HepG2 (cell line): Measurements from ENCODE around the gene MYL6. TPM values are rescaled to one million over a fixed set of nuclear protein-coding genes. Genes with fewer than 3 reads are reported as not detected.

Experiments
- BCL3 ChIP-seq: sonication (generic); formaldehyde crosslinking; IDR thresholded peaks from 2 replicates; pipeline ENCODE4 v1.5.1; 2020; ENCODE audit warnings: mild to moderate bottlenecking, missing genetic modification reagents, moderate library complexity
- CTCF ChIP-seq: sonication (generic); formaldehyde crosslinking; IDR thresholded peaks from 2 replicates; pipeline ENCODE4 v1.5.0; 2020; ENCODE audit warnings: mild to moderate bottlenecking, missing genetic modification reagents, moderate library complexity
- NFIC ChIP-seq: IDR thresholded peaks from 2 replicates; pipeline ENCODE4 v1.6.1; 2012; ENCODE audit warnings: mild to moderate bottlenecking, low read length, inconsistent platforms
- ZC3H13 ChIP-seq: sonication (generic); formaldehyde crosslinking; IDR thresholded peaks from 2 replicates; pipeline ENCODE4 v1.8.1; 2023; ENCODE audit warnings: mild to moderate bottlenecking, missing genetic modification reagents, moderate library complexity
- ZHX2 ChIP-seq, 2 experiments: sonication (generic) in 1 of 2; formaldehyde crosslinking in 1 of 2; IDR thresholded peaks; 2 replicates each; pipeline versions ENCODE4 v1.6.1 to v1.9.0; 2014 to 2022; ENCODE audit warnings: antibody characterized with exemption in 1 of 2, borderline replicate concordance in 1 of 2, inconsistent platforms in 1 of 2, low read depth in 1 of 2, missing genetic modification reagents in 1 of 2
- ZMYM2 ChIP-seq: sonication (generic); formaldehyde crosslinking; IDR thresholded peaks from 2 replicates; pipeline ENCODE4 v1.8.0; 2022; ENCODE audit warnings: mild to moderate bottlenecking, missing genetic modification reagents
- ZNF337 ChIP-seq: sonication (generic); formaldehyde crosslinking; IDR thresholded peaks from 2 replicates; pipeline ENCODE4 v1.5.1; 2020; ENCODE audit warnings: missing genetic modification reagents, low read depth, mild to moderate bottlenecking, borderline replicate concordance
- ZNF407 ChIP-seq: sonication (generic); formaldehyde crosslinking; IDR thresholded peaks from one replicate; pipeline ENCODE4 v1.5.1; 2020; ENCODE audit warnings: mild to moderate bottlenecking, missing genetic modification reagents; ENCODE audit errors: not compliant biosample characterization
- ZNF460 ChIP-seq: sonication (generic); formaldehyde crosslinking; IDR thresholded peaks from 2 replicates; pipeline ENCODE4 v1.5.1; 2020; ENCODE audit warnings: missing genetic modification reagents, mild to moderate bottlenecking, borderline replicate concordance
- polyA plus RNA-seq, 8 experiments: library from polyadenylated mRNA; depleted of rRNA in 3 of 8; stranded (reverse) in 7 of 8; unstranded in 1 of 8; fragments of >200 nt; fragmentation: Illumina TruSeq in 4 of 8; extraction: Trizol in 4 of 8; gene quantifications; 2 replicates each; pipeline versions ENCODE4 v1.2.1 to v1.2.3, GENCODE V29; 2011 to 2016; ENCODE audit warnings: low read depth in 4 of 8, missing spikeins in 1 of 8, mixed read lengths in 1 of 8; ENCODE audit not compliant: insufficient read depth in 1 of 8
- total RNA-seq, 5 experiments: library from RNA; depleted of rRNA; stranded (reverse); fragments of >200 nt; fragmentation: Illumina TruSeq; extraction: Trizol; gene quantifications; 2 replicates each; pipeline ENCODE4 v1.2.3, GENCODE V29; 2016; ENCODE audit warnings: low read depth in 1 of 5

The MYL6 gene
- total and polyA plus RNA-seq, 2 of the 13 experiments (the other 11 are each of a cell fraction or from before 2014, with no cell fraction given): 1,127 to 1,192 TPM

- TF ChIP-seq ZHX2 (IDR thresholded peaks at IDR 0.05; ENCODE audit: low read depth) (no peak), ZHX2 (CRISPR knock-in tag; IDR thresholded peaks at IDR 0.05; ENCODE audit: borderline replicate concordance) (0 out of 2 replicates have a peak, but pooled peaks have one; percentile 22), ZNF407 (CRISPR knock-in tag) (peak; percentile 30), ZC3H13 (CRISPR knock-in tag) (peak; percentile 43; the same call in 1 of the 2 replicates), ZMYM2 (peak; percentile 37), ZNF460 (CRISPR knock-in tag) (no peak; the same call in 1 of the 2 replicates), CTCF (peak; percentile 36; the same call in 1 of the 2 replicates), ZNF337 (CRISPR knock-in tag) (peak; percentile 61; the same call in 1 of the 2 replicates), NFIC (0 out of 2 replicates have a peak, but pooled peaks have one; percentile 43), BCL3 (CRISPR knock-in tag) (peak; percentile 9; the same call in 1 of the 2 replicates)
These were observed 31.9 kb downstream of the MYL6 start (continued) for GRCh38 chr12:56189918-56190694.
